Panc1 (cell line): ENCODE measurements around the gene CDK6. TPM values are rescaled to one million over a fixed set of nuclear protein-coding genes. Genes with fewer than 3 reads are reported as not detected.

Source experiments
- ATAC-seq: fragments of 200-7000 bp; cut with Tn5 transposase; 2 replicates; pipeline ENCODE4 v1.9.1; 2020; ENCODE audit warnings: mild to moderate bottlenecking, moderate library complexity
- BruUV-seq: library from RNA; stranded (reverse); fragments of 400-500 nt; replicated peaks from 2 replicates; lab custom pipeline; 2021; lab: Mats Ljungman, UMichigan
- CTCF ChIA-PET: fragments of 300-600 bp; sonication (Branson Sonifier 250); formaldehyde crosslinking; loops from one replicate; lab custom pipeline; 2022; ENCODE audit warnings: antibody characterized with exemption; lab: Charles Lee
- POLR2A ChIA-PET: fragments of 300-600 bp; sonication (Branson Sonifier 250); formaldehyde crosslinking; loops from one replicate; lab custom pipeline; 2022; ENCODE audit warnings: antibody characterized with exemption; lab: Charles Lee
- DNase-seq: peaks from one replicate; pipeline ENCODE4 v3.0.0-alpha.2; 2010; ENCODE audit warnings: low read depth, low spot score
- H3K27ac ChIP-seq: 2 replicates; pipeline ENCODE4 v1.5.1; 2011; ENCODE audit warnings: mild to moderate bottlenecking, low read length, inconsistent platforms
- H3K27me3 ChIP-seq: fragments of 200-500 bp; sonication (Bioruptor generic); 2 replicates; pipeline ENCODE4 v1.6.0; 2014; ENCODE audit warnings: low read length, inconsistent platforms; ENCODE audit not compliant: control insufficient read depth, insufficient read depth
- H3K36me3 ChIP-seq: fragments of 200-500 bp; sonication (Bioruptor generic); 2 replicates; pipeline ENCODE4 v1.5.1; 2014; ENCODE audit warnings: inconsistent platforms, mild to moderate bottlenecking, low read length, moderate library complexity; ENCODE audit not compliant: control insufficient read depth, insufficient read depth
- H3K4me1 ChIP-seq: 2 replicates; pipeline ENCODE4 v1.5.1; 2011; ENCODE audit warnings: inconsistent platforms, mild to moderate bottlenecking, low read length, moderate library complexity; ENCODE audit not compliant: control insufficient read depth, insufficient read depth
- H3K4me3 ChIP-seq, 2 experiments: 2 replicates each; pipeline ENCODE4 v1.5.1; 2011 to 2012; ENCODE audit warnings: low read depth in 2 of 2, low read length in 2 of 2, mild to moderate bottlenecking in 2 of 2, inconsistent platforms in 1 of 2, moderate library complexity in 1 of 2
- H3K9me3 ChIP-seq: fragments of 200-500 bp; sonication (Bioruptor generic); 2 replicates; pipeline ENCODE4 v1.5.1; 2014; ENCODE audit warnings: low read depth, mild to moderate bottlenecking, inconsistent platforms, low read length, moderate library complexity; ENCODE audit not compliant: control insufficient read depth, insufficient read depth
- POLR2AphosphoS5 ChIP-seq: IDR thresholded peaks from 2 replicates; pipeline ENCODE4 v1.6.1; 2012; ENCODE audit warnings: mild to moderate bottlenecking, low read depth, low read length, moderate library complexity
- SIN3A ChIP-seq: IDR thresholded peaks from 2 replicates; pipeline ENCODE4 v1.6.1; 2012; ENCODE audit warnings: low read depth, mild to moderate bottlenecking, low read length, moderate library complexity, borderline replicate concordance; ENCODE audit not compliant: insufficient read depth
- TCF7L2 ChIP-seq: IDR thresholded peaks from 2 replicates; pipeline ENCODE4 v1.6.1; 2011; ENCODE audit warnings: mild to moderate bottlenecking, low read depth, low read length, inconsistent platforms
- in situ Hi-C: cut with HindIII; loops from 2 replicates; pipeline ENCODE4 v1.10.0; 2016; ENCODE audit warnings: low sequenced_read_pairs, low pct_unique_long_range_greater_than_20kb
- intact Hi-C: fragments of 100-400 bp; cut with micrococcal nuclease; formaldehyde crosslinking; loops from one replicate; pipeline ENCODE4 v1.10.0; 2022; ENCODE audit not compliant: unreplicated experiment
- total RNA-seq: library from RNA; stranded (reverse); gene quantifications from one replicate; pipeline ENCODE4 v1.2.1, GENCODE V29; 2021; ENCODE audit not compliant: unreplicated experiment
- TF ChIP-seq, protein P1 (sequence below), 2 experiments: IDR thresholded peaks; 2 replicates each; pipeline ENCODE4 v1.6.1; 2011 to 2012; ENCODE audit warnings: low read depth in 2 of 2, control low read depth in 1 of 2, low read length in 1 of 2, mild to moderate bottlenecking in 1 of 2, moderate library complexity in 1 of 2; ENCODE audit not compliant: insufficient read depth in 1 of 2
- TF ChIP-seq, protein P2 (sequence below): fragments of 450-650 bp; IDR thresholded peaks from 2 replicates; pipeline ENCODE4 v1.5.1; 2017; ENCODE audit warnings: mild to moderate bottlenecking

CDK6 gene
- total RNA-seq, 1 experiment from 2014 or later: 57.4 TPM

DNA sequence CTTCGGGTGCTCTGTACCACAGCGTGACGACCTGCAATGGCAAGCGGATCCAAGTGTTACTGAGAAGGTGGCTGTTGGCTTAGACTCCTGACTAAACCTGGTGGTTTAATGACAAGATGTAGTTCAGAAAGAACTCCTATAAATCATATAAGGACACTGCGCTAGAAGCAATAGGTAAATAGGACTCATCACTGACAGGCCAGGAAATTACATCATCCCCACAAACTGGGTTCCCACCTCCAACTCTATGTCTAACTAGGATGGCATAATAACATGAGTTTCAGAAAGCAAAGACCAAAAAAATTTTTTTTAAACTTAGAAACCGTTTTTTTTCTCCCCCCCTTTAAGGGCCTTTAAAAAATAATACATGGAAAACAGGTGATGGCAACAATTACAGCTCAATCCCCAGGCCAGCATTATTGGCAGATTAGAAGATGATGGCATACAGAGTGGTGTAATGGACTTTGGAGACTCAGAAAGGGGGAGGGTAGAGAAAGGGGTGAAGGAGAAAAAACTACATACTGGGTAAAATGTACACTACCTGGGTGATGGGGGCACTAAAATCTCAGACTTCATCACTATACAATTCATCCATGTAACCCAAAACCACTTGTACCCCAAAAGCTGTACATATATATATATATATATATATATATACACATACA is 164.7 kb downstream of the CDK6 start:
- CTCF ChIA-PET: no interaction called here
- TF ChIP-seq SIN3A: no peak
- no peak for TF ChIP-seq POLR2AphosphoS5
- TF ChIP-seq TCF7L2: no peak
- TF ChIP-seq, protein P1, sequence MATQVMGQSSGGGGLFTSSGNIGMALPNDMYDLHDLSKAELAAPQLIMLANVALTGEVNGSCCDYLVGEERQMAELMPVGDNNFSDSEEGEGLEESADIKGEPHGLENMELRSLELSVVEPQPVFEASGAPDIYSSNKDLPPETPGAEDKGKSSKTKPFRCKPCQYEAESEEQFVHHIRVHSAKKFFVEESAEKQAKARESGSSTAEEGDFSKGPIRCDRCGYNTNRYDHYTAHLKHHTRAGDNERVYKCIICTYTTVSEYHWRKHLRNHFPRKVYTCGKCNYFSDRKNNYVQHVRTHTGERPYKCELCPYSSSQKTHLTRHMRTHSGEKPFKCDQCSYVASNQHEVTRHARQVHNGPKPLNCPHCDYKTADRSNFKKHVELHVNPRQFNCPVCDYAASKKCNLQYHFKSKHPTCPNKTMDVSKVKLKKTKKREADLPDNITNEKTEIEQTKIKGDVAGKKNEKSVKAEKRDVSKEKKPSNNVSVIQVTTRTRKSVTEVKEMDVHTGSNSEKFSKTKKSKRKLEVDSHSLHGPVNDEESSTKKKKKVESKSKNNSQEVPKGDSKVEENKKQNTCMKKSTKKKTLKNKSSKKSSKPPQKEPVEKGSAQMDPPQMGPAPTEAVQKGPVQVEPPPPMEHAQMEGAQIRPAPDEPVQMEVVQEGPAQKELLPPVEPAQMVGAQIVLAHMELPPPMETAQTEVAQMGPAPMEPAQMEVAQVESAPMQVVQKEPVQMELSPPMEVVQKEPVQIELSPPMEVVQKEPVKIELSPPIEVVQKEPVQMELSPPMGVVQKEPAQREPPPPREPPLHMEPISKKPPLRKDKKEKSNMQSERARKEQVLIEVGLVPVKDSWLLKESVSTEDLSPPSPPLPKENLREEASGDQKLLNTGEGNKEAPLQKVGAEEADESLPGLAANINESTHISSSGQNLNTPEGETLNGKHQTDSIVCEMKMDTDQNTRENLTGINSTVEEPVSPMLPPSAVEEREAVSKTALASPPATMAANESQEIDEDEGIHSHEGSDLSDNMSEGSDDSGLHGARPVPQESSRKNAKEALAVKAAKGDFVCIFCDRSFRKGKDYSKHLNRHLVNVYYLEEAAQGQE (IDR thresholded peaks at IDR 0.05; ENCODE audit: insufficient read depth in 1 of 2, low read depth in 2 of 2, low read length in 1 of 2): no peak
- TF ChIP-seq, protein P2, sequence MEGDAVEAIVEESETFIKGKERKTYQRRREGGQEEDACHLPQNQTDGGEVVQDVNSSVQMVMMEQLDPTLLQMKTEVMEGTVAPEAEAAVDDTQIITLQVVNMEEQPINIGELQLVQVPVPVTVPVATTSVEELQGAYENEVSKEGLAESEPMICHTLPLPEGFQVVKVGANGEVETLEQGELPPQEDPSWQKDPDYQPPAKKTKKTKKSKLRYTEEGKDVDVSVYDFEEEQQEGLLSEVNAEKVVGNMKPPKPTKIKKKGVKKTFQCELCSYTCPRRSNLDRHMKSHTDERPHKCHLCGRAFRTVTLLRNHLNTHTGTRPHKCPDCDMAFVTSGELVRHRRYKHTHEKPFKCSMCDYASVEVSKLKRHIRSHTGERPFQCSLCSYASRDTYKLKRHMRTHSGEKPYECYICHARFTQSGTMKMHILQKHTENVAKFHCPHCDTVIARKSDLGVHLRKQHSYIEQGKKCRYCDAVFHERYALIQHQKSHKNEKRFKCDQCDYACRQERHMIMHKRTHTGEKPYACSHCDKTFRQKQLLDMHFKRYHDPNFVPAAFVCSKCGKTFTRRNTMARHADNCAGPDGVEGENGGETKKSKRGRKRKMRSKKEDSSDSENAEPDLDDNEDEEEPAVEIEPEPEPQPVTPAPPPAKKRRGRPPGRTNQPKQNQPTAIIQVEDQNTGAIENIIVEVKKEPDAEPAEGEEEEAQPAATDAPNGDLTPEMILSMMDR: no peak

DNA sequence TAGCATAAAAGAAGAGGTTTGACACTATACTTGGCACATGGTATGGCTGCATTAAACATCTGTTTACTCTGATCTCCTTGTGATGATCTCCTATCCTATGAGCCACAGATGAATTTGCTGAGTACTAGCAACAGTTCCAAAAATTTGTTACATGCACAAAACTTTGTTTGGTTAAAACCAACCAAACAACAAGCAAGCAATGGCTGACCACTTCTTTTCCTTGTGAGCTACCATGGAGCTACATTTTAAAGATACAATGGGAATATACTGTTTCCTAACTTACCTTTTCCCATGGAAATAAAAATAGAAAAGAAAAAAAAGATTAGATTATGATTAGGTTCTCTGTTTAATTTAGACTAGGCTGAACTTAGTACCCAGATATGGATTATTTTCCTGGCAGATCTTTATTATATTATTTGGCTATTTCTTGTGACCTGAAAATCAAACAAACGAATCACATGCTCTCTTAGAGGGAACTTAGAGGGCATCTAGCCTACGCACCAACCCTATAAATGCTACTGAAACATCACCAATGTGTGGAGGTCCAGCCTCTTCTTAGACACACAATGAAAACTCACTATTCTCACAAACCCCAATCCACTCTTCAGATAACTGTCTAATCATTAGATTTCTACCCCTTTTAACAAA is 166.0 kb downstream of the CDK6 start:
- DNase-seq: no peak
- in situ Hi-C loops (no loop called here), intact Hi-C loops (loop anchor here (5.0 kb wide), 1 partner anchor 43 kb away; no protein-coding TSS in a partner anchor)
- ATAC-seq: no peak
- Histone ChIP-seq H3K27ac (no peak overlapping the region), H3K4me1 (peaks cover 5% of the 10 kb centered on the region; the same call in 1 of the 2 replicates), H3K9me3 (no peaks in the 10 kb centered on the region), H3K4me3 (no peak overlapping the region), H3K36me3 (no peaks in the 10 kb centered on the region; the same call in 1 of the 2 replicates), H3K27me3 (no peaks in the 10 kb centered on the region)
- CTCF ChIA-PET: no interaction called here
- BruUV-seq: no TSS peak
- POLR2A ChIA-PET: no interaction called here
- TF ChIP-seq POLR2AphosphoS5: no peak
- TF ChIP-seq, protein P1 (IDR thresholded peaks at IDR 0.05; ENCODE audit: insufficient read depth in 1 of 2, low read depth in 2 of 2, low read length in 1 of 2): no peak
- no peak for TF ChIP-seq TCF7L2
- TF ChIP-seq SIN3A: no peak
- TF ChIP-seq, protein P2: no peak

More for the DNA sequence above, 164.7 kb downstream of the CDK6 start:
- intact Hi-C loops (loop anchor here (5.0 kb wide), 1 partner anchor 44 kb away; no protein-coding TSS in a partner anchor), in situ Hi-C loops (no loop called here)
- Histone ChIP-seq H3K4me1 (peaks cover 5% of the 10 kb centered on the region; the same call in 1 of the 2 replicates), H3K4me3 (no peak overlapping the region), H3K9me3 (no peaks in the 10 kb centered on the region), H3K27ac (peak overlapping the region; percentile 8; the same call in 1 of the 2 replicates), H3K27me3 (no peaks in the 10 kb centered on the region), H3K36me3 (no peaks in the 10 kb centered on the region; the same call in 1 of the 2 replicates)
- no peak for DNase-seq
- BruUV-seq: no TSS peak
- POLR2A ChIA-PET: interaction anchor here (0.6 to 0.7 kb wide), 2 partner anchors 22 to 61 kb away, joined by 3 read pairs; no protein-coding TSS in a partner anchor
- ATAC-seq: no peak
